IMR-90 (cell line): ENCODE results near the gene PLTP.

Experiments used
- BHLHE40 ChIP-seq: fragments of 150-350 bp; IDR thresholded peaks from 2 replicates; pipeline ENCODE4 v1.6.1; 2016; ENCODE audit warnings: mild to moderate bottlenecking, low read depth, low read length
- CTCF ChIP-seq: conservative IDR thresholded peaks from 2 replicates; pipeline ENCODE4 v1.5.1; 2012; ENCODE audit warnings: mild to moderate bottlenecking, low read depth, low read length, improper control_type of control experiment
- ELK1 ChIP-seq: fragments of 150-350 bp; IDR thresholded peaks from 2 replicates; pipeline ENCODE4 v1.6.1; 2016; ENCODE audit warnings: low read depth, mild to moderate bottlenecking, low read length, moderate library complexity, borderline replicate concordance
- MAFK ChIP-seq: IDR thresholded peaks from 2 replicates; pipeline ENCODE4 v1.6.1; 2012; ENCODE audit warnings: low read depth, low read length, improper control_type of control experiment
- MXI1 ChIP-seq: IDR thresholded peaks from 2 replicates; pipeline ENCODE4 v1.6.1; 2012; ENCODE audit warnings: low read depth, mild to moderate bottlenecking, low read length, moderate library complexity, borderline replicate concordance
- POLR2A ChIP-seq: IDR thresholded peaks from 2 replicates; pipeline ENCODE4 v1.6.1; 2012; ENCODE audit warnings: mild to moderate bottlenecking, low read depth, low read length
- RAD21 ChIP-seq: IDR thresholded peaks from 2 replicates; pipeline ENCODE4 v1.6.1; 2012; ENCODE audit warnings: low read length, improper control_type of control experiment
- RCOR1 ChIP-seq: IDR thresholded peaks from 2 replicates; pipeline ENCODE4 v1.6.1; 2012; ENCODE audit warnings: mild to moderate bottlenecking, low read length, improper control_type of control experiment; ENCODE audit not compliant: insufficient replicate concordance
- RFX5 ChIP-seq: IDR thresholded peaks from 2 replicates; pipeline ENCODE4 v1.8.0; 2012; ENCODE audit warnings: low read depth, mild to moderate bottlenecking, low read length, moderate library complexity
- USF2 ChIP-seq: fragments of 150-350 bp; IDR thresholded peaks from 2 replicates; pipeline ENCODE4 v1.6.1; 2017; ENCODE audit warnings: mild to moderate bottlenecking, antibody characterized with exemption, low read length, low read depth

GRCh38 chr20:45867819-45868176 is 44.2 kb downstream of the PLTP start:
- no peak; the same call in 1 of the 2 replicates for TF ChIP-seq POLR2A
- no peak for TF ChIP-seq MAFK
- no peak for TF ChIP-seq RAD21
- TF ChIP-seq CTCF = no peak
- TF ChIP-seq RCOR1 = no peak
- no peak for TF ChIP-seq ELK1
- no peak for TF ChIP-seq BHLHE40
- no peak for TF ChIP-seq MXI1
- TF ChIP-seq RFX5 = no peak
- no peak for TF ChIP-seq USF2
